Bronchial epithelial cell (primary cell): ENCODE measurements around the gene USH2A. TPM values are rescaled to one million over a fixed set of nuclear protein-coding genes. Genes with fewer than 3 reads are reported as not detected.

Source experiments
- DNase-seq: peaks from one replicate; pipeline ENCODE4 v3.0.0-alpha.2; 2010; ENCODE audit warnings: low read depth
- FAIRE-seq: peaks from 2 replicates; lab custom pipeline; 2011; peaks lifted over from hg19 to GRCh38; lab: Jason Lieb, UNC
- H3K27me3 ChIP-seq: 2 replicates; pipeline ENCODE4 v1.5.1; 2011; ENCODE audit warnings: low read length; ENCODE audit not compliant: control insufficient read depth, insufficient read depth
- H3K36me3 ChIP-seq: 2 replicates; pipeline ENCODE4 v1.5.1; 2011; ENCODE audit warnings: low read length; ENCODE audit not compliant: control insufficient read depth, insufficient read depth
- H3K4me3 ChIP-seq: 2 replicates; pipeline ENCODE4 v1.5.1; 2011; ENCODE audit warnings: mild to moderate bottlenecking, low read depth, low read length, control low read depth
- total RNA-seq: library from RNA; depleted of rRNA; stranded (reverse); fragments of >200 nt; gene quantifications from 2 replicates; pipeline ENCODE4 v1.2.1, GENCODE V29; 2014
- TF ChIP-seq, protein P1 (sequence below): IDR thresholded peaks from 2 replicates; pipeline ENCODE4 v1.5.1; 2011; ENCODE audit warnings: mild to moderate bottlenecking, moderate library complexity, low read length, control low read depth, inconsistent platforms; ENCODE audit not compliant: insufficient read depth, severe bottlenecking

USH2A gene
- total RNA-seq, 1 donor from 2014 or later = not detected

- H3K4me3 ChIP-seq = no peak overlapping the region
- no peak for DNase-seq
- H3K36me3 ChIP-seq = no peaks in the 10 kb centered on the region
- TF ChIP-seq, protein P1, sequence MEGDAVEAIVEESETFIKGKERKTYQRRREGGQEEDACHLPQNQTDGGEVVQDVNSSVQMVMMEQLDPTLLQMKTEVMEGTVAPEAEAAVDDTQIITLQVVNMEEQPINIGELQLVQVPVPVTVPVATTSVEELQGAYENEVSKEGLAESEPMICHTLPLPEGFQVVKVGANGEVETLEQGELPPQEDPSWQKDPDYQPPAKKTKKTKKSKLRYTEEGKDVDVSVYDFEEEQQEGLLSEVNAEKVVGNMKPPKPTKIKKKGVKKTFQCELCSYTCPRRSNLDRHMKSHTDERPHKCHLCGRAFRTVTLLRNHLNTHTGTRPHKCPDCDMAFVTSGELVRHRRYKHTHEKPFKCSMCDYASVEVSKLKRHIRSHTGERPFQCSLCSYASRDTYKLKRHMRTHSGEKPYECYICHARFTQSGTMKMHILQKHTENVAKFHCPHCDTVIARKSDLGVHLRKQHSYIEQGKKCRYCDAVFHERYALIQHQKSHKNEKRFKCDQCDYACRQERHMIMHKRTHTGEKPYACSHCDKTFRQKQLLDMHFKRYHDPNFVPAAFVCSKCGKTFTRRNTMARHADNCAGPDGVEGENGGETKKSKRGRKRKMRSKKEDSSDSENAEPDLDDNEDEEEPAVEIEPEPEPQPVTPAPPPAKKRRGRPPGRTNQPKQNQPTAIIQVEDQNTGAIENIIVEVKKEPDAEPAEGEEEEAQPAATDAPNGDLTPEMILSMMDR = no peak
- no peaks in the 10 kb centered on the region for H3K27me3 ChIP-seq
- no peak for FAIRE-seq
These were observed 535.6 kb downstream of the USH2A start for GRCh38 chr1:215887627-215888026.

DNA sequence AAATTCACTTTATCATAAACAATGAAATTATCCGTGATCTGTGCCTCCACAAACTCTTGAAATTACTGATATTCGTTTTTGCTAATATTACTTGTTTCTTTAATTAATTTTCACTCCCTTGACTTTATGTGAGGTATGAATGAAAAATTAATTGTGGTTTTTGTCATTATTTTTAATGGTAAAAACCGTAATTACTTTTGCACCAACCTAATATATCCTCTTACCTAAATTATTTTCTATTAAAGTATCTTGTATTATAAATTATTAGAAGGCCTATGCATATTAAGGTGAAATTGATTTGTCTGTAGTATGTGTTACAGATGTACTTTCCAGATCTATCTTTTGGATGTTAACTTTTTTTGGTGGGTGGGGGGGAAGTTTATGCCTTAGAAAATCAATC is 540.2 kb downstream of the USH2A start:
- no peak for DNase-seq
- TF ChIP-seq, protein P1 = no peak
- H3K4me3 ChIP-seq = no peak overlapping the region
- FAIRE-seq = no peak
- no peaks in the 10 kb centered on the region for H3K36me3 ChIP-seq
- H3K27me3 ChIP-seq = no peaks in the 10 kb centered on the region

GRCh38 chr1:215878843-215879242 is 544.4 kb downstream of the USH2A start:
- H3K36me3 ChIP-seq = no peaks in the 10 kb centered on the region
- no peaks in the 10 kb centered on the region for H3K27me3 ChIP-seq
- TF ChIP-seq, protein P1 = no peak
- FAIRE-seq (no peak), DNase-seq (no peak)
- H3K4me3 ChIP-seq = no peak overlapping the region

DNA sequence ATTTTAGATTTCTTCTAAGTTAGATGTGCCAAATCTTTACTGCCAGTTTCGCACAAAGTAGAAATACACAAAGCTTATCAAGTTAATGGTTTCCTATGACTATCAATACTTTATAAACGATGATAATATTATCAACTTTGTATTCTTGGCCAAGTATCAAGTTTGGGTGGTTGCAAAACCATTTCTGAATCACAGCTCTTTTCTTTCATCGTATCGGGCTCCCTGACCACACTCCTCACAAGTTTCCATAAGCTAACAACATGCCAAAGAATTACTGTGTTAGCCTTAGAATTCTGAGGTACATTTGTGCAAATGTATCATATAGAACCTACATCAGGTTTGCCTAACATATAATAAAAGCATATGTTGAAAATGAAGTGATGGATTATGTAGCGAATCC is 545.1 kb downstream of the USH2A start:
- H3K36me3 ChIP-seq = no peaks in the 10 kb centered on the region
- TF ChIP-seq, protein P1 = no peak
- no peaks in the 10 kb centered on the region for H3K27me3 ChIP-seq
- FAIRE-seq (no peak), DNase-seq (no peak)
- H3K4me3 ChIP-seq = no peak overlapping the region

DNA sequence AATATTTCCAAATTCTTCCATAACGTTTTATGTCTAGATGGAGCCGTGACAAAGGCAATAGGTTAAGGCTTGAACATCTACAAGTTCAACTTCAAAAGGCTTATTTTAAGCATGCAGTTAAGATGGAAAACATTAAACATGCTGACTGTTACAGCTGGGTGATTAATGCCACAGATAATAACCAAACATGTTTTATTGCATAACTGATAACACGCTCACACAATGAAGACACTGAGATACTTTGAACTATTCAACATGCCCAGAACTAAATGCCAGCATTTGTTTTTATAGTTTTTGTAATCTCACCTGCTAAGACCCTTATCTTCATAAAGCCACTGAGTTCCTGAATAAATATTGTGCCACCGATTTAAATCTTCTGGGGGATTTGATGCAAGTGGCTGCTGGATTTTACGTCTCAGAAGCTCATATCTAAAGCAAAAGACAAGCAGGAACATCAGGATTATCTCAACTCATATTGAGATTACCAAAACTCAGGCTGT is 545.7 kb downstream of the USH2A start:
- no peaks in the 10 kb centered on the region for H3K36me3 ChIP-seq
- DNase-seq (no peak), FAIRE-seq (no peak)
- TF ChIP-seq, protein P1 = no peak
- no peaks in the 10 kb centered on the region for H3K27me3 ChIP-seq
- no peak overlapping the region for H3K4me3 ChIP-seq

GRCh38 chr1:215875712-215876111 is 547.5 kb downstream of the USH2A start:
- Histone ChIP-seq H3K4me3 (no peak overlapping the region), H3K36me3 (no peaks in the 10 kb centered on the region), H3K27me3 (no peaks in the 10 kb centered on the region)
- FAIRE-seq = no peak
- TF ChIP-seq, protein P1 = no peak
- DNase-seq = no peak
